Osteoblast (primary cell): ENCODE results near the gene MRPL39. TPM values are rescaled to one million over a fixed set of nuclear protein-coding genes. Genes with fewer than 3 reads are reported as not detected.

Experiments
- DNase-seq: peaks from one replicate; pipeline ENCODE4 v3.0.0; 2011; ENCODE audit warnings: low spot score, mixed read lengths; ENCODE audit not compliant: insufficient read length; ENCODE audit errors: missing footprints
- H2AFZ ChIP-seq: 2 replicates; pipeline ENCODE4 v1.6.0; 2011; ENCODE audit warnings: mild to moderate bottlenecking, low read length
- H3K27ac ChIP-seq: 2 replicates; pipeline ENCODE4 v1.5.1; 2011; ENCODE audit warnings: mild to moderate bottlenecking, low read depth, low read length, moderate library complexity
- H3K27me3 ChIP-seq: 2 replicates; pipeline ENCODE4 v1.6.0; 2012; ENCODE audit warnings: mild to moderate bottlenecking, control low read depth, inconsistent platforms, low read length, moderate library complexity; ENCODE audit not compliant: insufficient read depth
- H3K36me3 ChIP-seq: 2 replicates; pipeline ENCODE4 v1.5.1; 2011; ENCODE audit warnings: mild to moderate bottlenecking, low read length, control low read depth, moderate library complexity; ENCODE audit not compliant: insufficient read depth
- H3K4me1 ChIP-seq: 2 replicates; pipeline ENCODE4 v1.5.1; 2011; ENCODE audit warnings: mild to moderate bottlenecking, low read length, control low read depth, moderate library complexity; ENCODE audit not compliant: insufficient read depth
- H3K4me2 ChIP-seq: 2 replicates; pipeline ENCODE4 v1.6.0; 2011; ENCODE audit warnings: mild to moderate bottlenecking, low read length; ENCODE audit not compliant: insufficient read depth
- H3K4me3 ChIP-seq: fragments of 200-600 bp; sonication (generic); 3 replicates; pipeline ENCODE4 v1.5.1; 2012; ENCODE audit warnings: mild to moderate bottlenecking, low read length, inconsistent platforms; ENCODE audit not compliant: insufficient read depth
- H3K79me2 ChIP-seq: 2 replicates; pipeline ENCODE4 v1.6.0; 2012; ENCODE audit warnings: mild to moderate bottlenecking, low read length, control low read depth, inconsistent platforms; ENCODE audit not compliant: insufficient read depth
- H3K9me3 ChIP-seq: 2 replicates; pipeline ENCODE4 v1.5.1; 2011; ENCODE audit warnings: low read depth, low read length, control low read depth
- H4K20me1 ChIP-seq: 2 replicates; pipeline ENCODE4 v1.6.0; 2012; ENCODE audit warnings: mild to moderate bottlenecking, low read length, control low read depth; ENCODE audit not compliant: insufficient read depth
- CTCF ChIP-seq: IDR thresholded peaks from 2 replicates; pipeline ENCODE4 v1.5.1; 2011; ENCODE audit warnings: mild to moderate bottlenecking, low read depth, low read length, moderate library complexity; ENCODE audit errors: extremely low read depth
- total RNA-seq: library from RNA; depleted of rRNA; stranded (reverse); fragments of >200 nt; gene quantifications from 2 replicates; pipeline ENCODE4 v1.2.3, GENCODE V29; 2012

MRPL39 gene
- total RNA-seq, 1 donor, result 28.2 TPM

GRCh38 chr21:25552856-25553255 is 54.4 kb downstream of the MRPL39 start:
- H3K27ac ChIP-seq, result no peak overlapping the region
- TF ChIP-seq CTCF, result no peak
- no peaks in the 10 kb centered on the region for H3K79me2 ChIP-seq
- no peaks in the 10 kb centered on the region for H3K9me3 ChIP-seq
- no peak overlapping the region for H3K4me2 ChIP-seq
- no peak overlapping the region for H3K4me3 ChIP-seq
- H3K36me3 ChIP-seq, result no peaks in the 10 kb centered on the region
- H3K4me1 ChIP-seq, result no peaks in the 10 kb centered on the region
- no peak for DNase-seq
- H3K27me3 ChIP-seq, result no peaks in the 10 kb centered on the region
- H4K20me1 ChIP-seq, result no peaks in the 10 kb centered on the region
- no peak overlapping the region for H2AFZ ChIP-seq

- H3K36me3 ChIP-seq, result no peaks in the 10 kb centered on the region
- H3K79me2 ChIP-seq, result no peaks in the 10 kb centered on the region
- H3K27ac ChIP-seq, result no peak overlapping the region
- no peaks in the 10 kb centered on the region for H4K20me1 ChIP-seq
- H3K4me1 ChIP-seq, result no peaks in the 10 kb centered on the region
- H3K4me2 ChIP-seq, result no peak overlapping the region
- no peak overlapping the region for H3K4me3 ChIP-seq
- no peaks in the 10 kb centered on the region for H3K9me3 ChIP-seq
- no peaks in the 10 kb centered on the region for H3K27me3 ChIP-seq
- no peak for TF ChIP-seq CTCF
- no peak overlapping the region for H2AFZ ChIP-seq
- no peak for DNase-seq
Observed at GRCh38 chr21:25551569-25551968, 55.7 kb downstream of the MRPL39 start.

- DNase-seq, result no peak
- Histone ChIP-seq H3K4me1 (no peaks in the 10 kb centered on the region), H3K27me3 (no peaks in the 10 kb centered on the region), H3K36me3 (no peaks in the 10 kb centered on the region), H2AFZ (no peak overlapping the region), H3K79me2 (no peaks in the 10 kb centered on the region), H3K9me3 (no peaks in the 10 kb centered on the region), H3K4me2 (no peak overlapping the region), H4K20me1 (no peaks in the 10 kb centered on the region), H3K4me3 (no peak overlapping the region), H3K27ac (no peak overlapping the region)
- TF ChIP-seq CTCF, result no peak
Observed at GRCh38 chr21:25550352-25551120, 56.7 kb downstream of the MRPL39 start.

- no peaks in the 10 kb centered on the region for H3K9me3 ChIP-seq
- H3K36me3 ChIP-seq, result no peaks in the 10 kb centered on the region
- no peaks in the 10 kb centered on the region for H4K20me1 ChIP-seq
- no peak for TF ChIP-seq CTCF
- H2AFZ ChIP-seq, result no peak overlapping the region
- H3K79me2 ChIP-seq, result no peaks in the 10 kb centered on the region
- no peak for DNase-seq
- no peak overlapping the region for H3K27ac ChIP-seq
- no peak overlapping the region for H3K4me3 ChIP-seq
- H3K4me1 ChIP-seq, result no peaks in the 10 kb centered on the region
- no peaks in the 10 kb centered on the region for H3K27me3 ChIP-seq
- no peak overlapping the region for H3K4me2 ChIP-seq
Observed at GRCh38 chr21:25541042-25541441, 66.2 kb downstream of the MRPL39 start.
